Measurements from ENCODE around the gene SPRR3. TPM values are rescaled to one million over a fixed set of nuclear protein-coding genes. Genes with fewer than 3 reads are reported as not detected.

The SPRR3 gene
- total RNA-seq, 1 donor from 2014 or later, result 3.0 TPM

DNA sequence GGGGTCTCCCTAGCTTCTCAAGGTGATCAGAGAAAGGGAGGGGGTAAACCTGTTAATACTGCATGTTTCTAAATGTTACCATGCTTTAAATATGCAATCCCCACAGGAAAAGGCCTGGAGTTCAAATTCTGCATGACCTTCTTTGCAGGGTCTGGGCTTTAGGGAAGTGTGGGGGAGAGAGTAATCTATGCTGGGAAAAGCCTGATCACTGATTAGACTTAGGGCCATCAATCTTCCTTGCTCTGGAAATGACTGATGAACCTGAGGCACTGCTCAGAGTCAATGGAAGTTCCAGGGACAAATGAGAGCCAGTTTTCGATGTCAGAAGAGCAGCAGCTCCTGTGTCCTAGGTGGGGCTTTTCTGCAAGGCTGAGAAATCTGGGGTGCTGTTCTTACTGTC is 20.9 kb upstream of the SPRR3 start:
- Histone ChIP-seq H3K27me3 (ENCODE audit: insufficient read depth, low read length) (no peaks in the 10 kb centered on the region), H3K4me1 (ENCODE audit: insufficient read depth, low read length) (no peaks in the 10 kb centered on the region), H3K9me3 (ENCODE audit: insufficient read depth, low read depth, low read length) (no peaks in the 10 kb centered on the region), H3K36me3 (ENCODE audit: insufficient read depth, low read length) (no peaks in the 10 kb centered on the region), H3K4me3 (ENCODE audit: insufficient read depth, low read depth, low read length) (no peak overlapping the region), H3K4me2 (ENCODE audit: low read length) (no peak overlapping the region), H4K20me1 (ENCODE audit: insufficient read depth, low read length) (no peaks in the 10 kb centered on the region), H3K27ac (ENCODE audit: low read depth, low read length) (no peak overlapping the region), H3K79me2 (ENCODE audit: insufficient read depth, low read length) (no peaks in the 10 kb centered on the region), H2AFZ (ENCODE audit: low read depth, low read length) (no peak overlapping the region), H3K9ac (ENCODE audit: low read length) (no peak overlapping the region)
- Mint-ChIP-seq H3K27ac (ENCODE audit: unreplicated experiment) (no peak overlapping the region), H3K27me3 (ENCODE audit: low read depth, unreplicated experiment) (peaks cover 52% of the 10 kb centered on the region), H3K9me3 (ENCODE audit: unreplicated experiment) (no peaks in the 10 kb centered on the region), H3K4me1 (ENCODE audit: low read depth, unreplicated experiment) (no peaks in the 10 kb centered on the region), H3K36me3 (ENCODE audit: low read depth, unreplicated experiment) (no peaks in the 10 kb centered on the region), H3K4me3 (ENCODE audit: unreplicated experiment) (no peak overlapping the region)
- FAIRE-seq, result no peak
- no peak for DNase-seq (ENCODE audit: low read depth)
- TF ChIP-seq, protein P1, sequence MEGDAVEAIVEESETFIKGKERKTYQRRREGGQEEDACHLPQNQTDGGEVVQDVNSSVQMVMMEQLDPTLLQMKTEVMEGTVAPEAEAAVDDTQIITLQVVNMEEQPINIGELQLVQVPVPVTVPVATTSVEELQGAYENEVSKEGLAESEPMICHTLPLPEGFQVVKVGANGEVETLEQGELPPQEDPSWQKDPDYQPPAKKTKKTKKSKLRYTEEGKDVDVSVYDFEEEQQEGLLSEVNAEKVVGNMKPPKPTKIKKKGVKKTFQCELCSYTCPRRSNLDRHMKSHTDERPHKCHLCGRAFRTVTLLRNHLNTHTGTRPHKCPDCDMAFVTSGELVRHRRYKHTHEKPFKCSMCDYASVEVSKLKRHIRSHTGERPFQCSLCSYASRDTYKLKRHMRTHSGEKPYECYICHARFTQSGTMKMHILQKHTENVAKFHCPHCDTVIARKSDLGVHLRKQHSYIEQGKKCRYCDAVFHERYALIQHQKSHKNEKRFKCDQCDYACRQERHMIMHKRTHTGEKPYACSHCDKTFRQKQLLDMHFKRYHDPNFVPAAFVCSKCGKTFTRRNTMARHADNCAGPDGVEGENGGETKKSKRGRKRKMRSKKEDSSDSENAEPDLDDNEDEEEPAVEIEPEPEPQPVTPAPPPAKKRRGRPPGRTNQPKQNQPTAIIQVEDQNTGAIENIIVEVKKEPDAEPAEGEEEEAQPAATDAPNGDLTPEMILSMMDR (IDR thresholded peaks at IDR 0.05; ENCODE audit: insufficient read depth, low read depth, low read length), result no peak
- no peak for TF ChIP-seq EZH2 (IDR thresholded peaks at IDR 0.05; ENCODE audit: insufficient read depth, low read length)

DNA sequence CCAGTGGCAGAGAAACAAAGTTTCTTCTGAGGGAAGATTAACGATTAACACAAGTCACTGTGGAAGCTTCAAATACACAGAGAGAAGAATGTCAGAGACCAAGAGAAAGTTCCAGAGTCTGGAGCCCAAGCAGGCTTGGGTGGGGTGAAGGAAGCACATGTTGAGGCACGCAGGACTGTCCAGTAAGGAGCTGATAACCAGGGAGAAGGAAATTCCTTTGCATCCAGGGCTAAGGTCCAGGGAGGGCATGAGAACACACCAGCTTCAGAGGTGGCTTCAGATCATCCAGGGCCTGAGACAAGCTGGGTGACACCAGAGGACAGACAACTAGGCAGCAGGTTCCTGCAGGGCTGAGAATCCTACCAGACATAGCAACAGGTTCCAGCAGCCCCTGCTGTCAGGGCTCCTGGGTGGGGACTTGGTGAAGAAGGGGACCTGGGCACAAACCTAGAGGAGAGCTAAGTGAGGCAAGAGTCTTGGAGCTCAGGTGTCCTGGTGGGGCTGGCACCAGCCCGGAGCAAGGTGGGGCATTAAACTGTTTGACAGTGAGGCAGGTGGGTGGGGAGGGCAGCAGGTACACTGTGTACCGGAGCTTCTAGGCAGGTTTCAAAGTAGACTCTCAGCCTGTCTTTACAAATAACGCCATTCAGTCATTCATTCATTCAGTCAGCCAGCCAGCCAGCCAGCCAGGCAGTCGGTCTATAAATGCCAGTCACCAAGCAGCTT is 20.2 kb upstream of the SPRR3 start:
- Histone ChIP-seq H3K9me3 (ENCODE audit: insufficient read depth, low read depth, low read length) (no peaks in the 10 kb centered on the region), H2AFZ (ENCODE audit: low read depth, low read length) (no peak overlapping the region), H3K9ac (ENCODE audit: low read length) (no peak overlapping the region), H3K27me3 (ENCODE audit: insufficient read depth, low read length) (no peaks in the 10 kb centered on the region), H3K4me3 (ENCODE audit: insufficient read depth, low read depth, low read length) (no peak overlapping the region), H3K36me3 (ENCODE audit: insufficient read depth, low read length) (no peaks in the 10 kb centered on the region), H3K4me1 (ENCODE audit: insufficient read depth, low read length) (no peaks in the 10 kb centered on the region), H3K4me2 (ENCODE audit: low read length) (no peak overlapping the region), H3K27ac (ENCODE audit: low read depth, low read length) (no peak overlapping the region), H3K79me2 (ENCODE audit: insufficient read depth, low read length) (no peaks in the 10 kb centered on the region), H4K20me1 (ENCODE audit: insufficient read depth, low read length) (no peaks in the 10 kb centered on the region)
- DNase-seq (ENCODE audit: low read depth) (no peak), FAIRE-seq (no peak)
- H3K27me3 Mint-ChIP-seq (ENCODE audit: low read depth, unreplicated experiment), result peaks cover 55% of the 10 kb centered on the region
- no peak overlapping the region for H3K27ac Mint-ChIP-seq (ENCODE audit: unreplicated experiment)
- no peaks in the 10 kb centered on the region for H3K36me3 Mint-ChIP-seq (ENCODE audit: low read depth, unreplicated experiment)
- no peak overlapping the region for H3K4me3 Mint-ChIP-seq (ENCODE audit: unreplicated experiment)
- no peaks in the 10 kb centered on the region for H3K4me1 Mint-ChIP-seq (ENCODE audit: low read depth, unreplicated experiment)
- H3K9me3 Mint-ChIP-seq (ENCODE audit: unreplicated experiment), result no peaks in the 10 kb centered on the region
- TF ChIP-seq, protein P1 (IDR thresholded peaks at IDR 0.05; ENCODE audit: insufficient read depth, low read depth, low read length), result no peak
- TF ChIP-seq EZH2 (IDR thresholded peaks at IDR 0.05; ENCODE audit: insufficient read depth, low read length), result no peak

DNA sequence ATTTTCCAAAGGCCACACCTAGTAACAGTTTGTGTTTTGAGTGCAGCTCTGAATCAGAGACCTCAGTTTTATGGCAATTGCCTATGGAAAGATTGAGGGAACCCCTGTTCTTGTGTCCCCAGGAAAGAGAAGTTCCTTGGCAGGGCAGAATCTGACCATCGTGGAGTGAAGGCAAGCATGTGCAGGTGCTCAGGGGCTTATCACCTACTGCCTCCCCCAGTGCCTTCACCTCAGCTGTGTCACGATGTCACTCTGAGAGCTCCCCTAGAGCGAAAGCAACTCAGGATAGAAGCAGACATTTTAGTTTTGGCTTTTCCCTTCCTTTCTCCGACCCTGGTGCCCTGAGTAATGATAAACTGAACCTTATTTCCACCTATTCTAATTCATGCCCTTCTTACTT is 19.5 kb upstream of the SPRR3 start:
- Histone ChIP-seq H3K9ac (ENCODE audit: low read length) (no peak overlapping the region), H3K9me3 (ENCODE audit: insufficient read depth, low read depth, low read length) (no peaks in the 10 kb centered on the region), H3K4me2 (ENCODE audit: low read length) (no peak overlapping the region), H3K4me1 (ENCODE audit: insufficient read depth, low read length) (no peaks in the 10 kb centered on the region), H3K4me3 (ENCODE audit: insufficient read depth, low read depth, low read length) (no peak overlapping the region), H4K20me1 (ENCODE audit: insufficient read depth, low read length) (no peaks in the 10 kb centered on the region), H3K27me3 (ENCODE audit: insufficient read depth, low read length) (no peaks in the 10 kb centered on the region), H3K36me3 (ENCODE audit: insufficient read depth, low read length) (no peaks in the 10 kb centered on the region), H3K79me2 (ENCODE audit: insufficient read depth, low read length) (no peaks in the 10 kb centered on the region), H3K27ac (ENCODE audit: low read depth, low read length) (no peak overlapping the region), H2AFZ (ENCODE audit: low read depth, low read length) (no peak overlapping the region)
- no peak for FAIRE-seq
- Mint-ChIP-seq H3K27me3 (ENCODE audit: low read depth, unreplicated experiment) (peaks cover 53% of the 10 kb centered on the region), H3K27ac (ENCODE audit: unreplicated experiment) (no peak overlapping the region), H3K4me3 (ENCODE audit: unreplicated experiment) (no peak overlapping the region), H3K36me3 (ENCODE audit: low read depth, unreplicated experiment) (no peaks in the 10 kb centered on the region), H3K9me3 (ENCODE audit: unreplicated experiment) (no peaks in the 10 kb centered on the region), H3K4me1 (ENCODE audit: low read depth, unreplicated experiment) (no peaks in the 10 kb centered on the region)
- no peak for DNase-seq (ENCODE audit: low read depth)
- TF ChIP-seq, protein P1 (IDR thresholded peaks at IDR 0.05; ENCODE audit: insufficient read depth, low read depth, low read length), result no peak
- no peak for TF ChIP-seq EZH2 (IDR thresholded peaks at IDR 0.05; ENCODE audit: insufficient read depth, low read length)
